Measurements from ENCODE around the gene RB1.

DNA sequence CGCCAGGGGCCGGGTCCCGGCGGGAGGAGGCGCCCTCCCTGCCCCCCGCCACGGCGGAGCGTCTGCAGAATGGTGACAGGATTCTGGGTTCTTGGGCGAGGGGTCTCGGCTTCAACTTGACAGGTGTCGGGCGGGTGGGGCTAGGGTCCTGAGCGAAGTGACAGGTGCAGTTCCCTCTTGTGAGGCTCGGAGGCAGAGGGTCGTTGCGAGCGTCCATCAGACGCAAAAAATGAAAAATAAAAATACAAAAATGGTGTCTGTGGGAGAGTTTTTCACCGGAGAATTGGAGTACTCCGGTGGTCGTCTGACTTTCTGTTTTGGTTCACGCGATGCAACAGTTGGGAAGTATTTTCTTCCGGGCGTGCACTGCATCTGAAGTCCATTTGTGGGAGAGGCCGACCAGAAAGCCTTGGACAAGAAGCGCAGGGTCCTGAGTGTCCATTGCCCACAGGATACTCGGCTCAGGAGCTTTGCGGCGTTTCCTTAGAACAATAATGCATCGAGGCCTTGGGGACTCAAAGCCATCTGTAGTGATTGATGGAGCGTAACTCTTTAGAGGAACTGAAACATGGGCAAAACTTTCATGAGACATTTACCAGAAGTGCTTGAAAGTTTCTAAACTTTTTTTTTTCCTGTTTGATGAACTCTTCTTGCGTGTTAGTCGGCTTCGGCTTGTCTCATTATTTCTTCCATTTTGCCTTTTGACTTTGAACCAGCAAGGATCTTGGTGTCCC, 759 bp downstream of the RB1 start:
- peak; percentile 52; the same call in 1 of the 2 replicates for TF ChIP-seq POLR2AphosphoS5 (IDR thresholded peaks at IDR 0.05; ENCODE audit: low read depth, low read length)
- TF ChIP-seq POLR2A (IDR thresholded peaks at IDR 0.05; ENCODE audit: low read depth, low read length) = peak; percentile 71; the same call in 1 of the 2 replicates
- TF ChIP-seq TAF1 (IDR thresholded peaks at IDR 0.05; ENCODE audit: low read depth, low read length) = no peak
- peak; percentile 99 for TF ChIP-seq SPI1 (IDR thresholded peaks at IDR 0.05; ENCODE audit: low read depth, low read length)
- TF ChIP-seq POU2F2 (IDR thresholded peaks at IDR 0.05; ENCODE audit: low read depth, low read length) = peak; percentile 31; the same call in 1 of the 2 replicates
- TF ChIP-seq PAX5 (IDR thresholded peaks at IDR 0.05; ENCODE audit: insufficient read depth, low read length, severe bottlenecking) = peak; percentile 96
